Measurements from ENCODE around the gene RTP2.
"Not testable (repeated sequence)": the region's sequence is repeated elsewhere in the genome, so short reads cannot be mapped to it uniquely, and the experiment has no call there.

Gene RTP2

DNA sequence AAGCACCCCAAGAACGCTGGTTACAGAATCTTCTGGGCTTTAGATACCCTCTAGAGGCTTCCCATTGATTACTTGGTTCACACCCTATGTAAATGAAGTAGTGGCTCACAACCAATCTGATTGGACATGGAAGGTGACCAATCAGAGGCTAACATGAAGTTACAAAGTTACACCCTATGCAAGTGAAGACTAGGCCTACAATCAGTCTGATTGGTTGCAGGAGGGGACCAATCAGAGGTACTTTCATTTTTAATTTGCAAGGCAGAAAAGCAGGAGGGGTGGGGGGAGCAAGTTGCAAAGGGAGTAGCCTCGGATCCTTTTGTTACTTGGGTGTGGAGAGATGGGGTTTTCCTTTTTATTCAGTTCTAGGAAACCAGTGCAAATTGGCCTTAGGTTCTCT is 11.1 kb upstream of the RTP2 start:
- DNase-seq (ENCODE audit: low read depth) = no peak

GRCh38 chr3:187709155-187709554 is 6.8 kb upstream of the RTP2 start:
- DNase-seq (ENCODE audit: low read depth) = no peak

- DNase-seq (ENCODE audit: low read depth) = no peak
These were observed 6.3 kb upstream of the RTP2 start for GRCh38 chr3:187708696-187709095.

GRCh38 chr3:187706971-187707370 is 4.6 kb upstream of the RTP2 start:
- DNase-seq (ENCODE audit: low read depth) = no peak

DNA sequence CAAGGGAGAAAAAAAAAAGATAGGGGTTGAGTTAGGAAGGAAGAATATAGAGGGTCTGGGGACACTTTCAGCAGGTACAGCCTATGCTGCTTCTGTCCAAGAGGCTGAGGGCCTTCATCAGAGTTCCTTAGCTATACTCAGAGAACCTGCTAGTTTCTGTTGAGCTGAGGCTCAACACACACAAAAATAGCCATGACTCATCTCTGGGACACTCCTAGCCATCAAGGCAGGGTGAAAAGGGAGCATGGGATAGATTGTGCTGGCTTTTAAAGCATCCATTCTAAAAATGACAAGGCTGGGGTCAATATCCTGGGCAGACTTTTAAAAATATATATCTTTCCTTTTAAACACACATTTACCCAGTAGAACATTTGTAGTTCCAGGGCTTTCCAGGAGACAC is 2.8 kb upstream of the RTP2 start:
- no peak for DNase-seq (ENCODE audit: low read depth)

DNA sequence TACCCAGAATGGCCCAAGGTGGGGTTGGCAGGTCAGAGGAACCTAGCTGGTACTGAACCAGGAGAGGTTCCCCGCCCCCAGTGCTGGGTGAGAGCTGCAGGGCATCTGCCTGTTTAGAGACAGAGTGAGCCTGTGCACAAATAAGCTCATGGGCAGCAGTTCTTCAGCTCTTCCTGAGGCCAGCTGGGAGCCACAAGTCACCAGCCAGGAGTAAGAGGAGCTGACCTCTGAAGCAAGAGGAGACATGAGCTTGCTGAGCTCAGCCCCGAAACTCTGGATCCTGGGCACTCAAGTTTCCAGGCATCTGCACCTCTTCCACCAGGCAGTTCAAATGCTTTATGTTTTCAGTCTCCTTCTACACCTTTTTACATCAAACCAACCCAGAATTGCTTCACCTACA is 2.1 kb downstream of the RTP2 start:
- DNase-seq (ENCODE audit: low read depth) = no peak

- DNase-seq (ENCODE audit: low read depth) = no peak
These were observed 3.6 kb downstream of the RTP2 start for GRCh38 chr3:187698499-187699399.

DNA sequence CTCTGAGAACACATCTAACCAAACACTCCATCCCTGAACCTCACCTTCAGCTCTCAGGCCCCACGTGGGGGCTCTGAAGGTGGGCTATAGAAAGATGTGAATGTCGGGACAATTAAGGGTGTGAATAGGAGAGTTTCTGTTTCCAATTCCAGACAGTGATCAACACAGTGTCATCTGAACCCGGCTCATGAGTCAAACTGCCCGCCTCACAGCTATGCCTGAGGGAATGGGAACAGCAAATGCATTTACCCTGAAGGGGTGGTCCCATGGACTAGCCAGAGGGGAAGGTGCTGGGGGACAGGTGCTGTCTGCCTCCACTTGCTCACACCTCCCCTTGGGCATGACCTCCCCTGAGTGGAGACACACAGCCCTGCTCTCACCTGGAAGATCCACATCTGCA is 6.3 kb downstream of the RTP2 start:
- DNase-seq (ENCODE audit: low read depth) = no peak

- DNase-seq (ENCODE audit: low read depth) = no peak
These were observed 6.9 kb downstream of the RTP2 start for GRCh38 chr3:187695449-187695848.

GRCh38 chr3:187694801-187695200 is 7.6 kb downstream of the RTP2 start:
- DNase-seq (ENCODE audit: low read depth) = no peak

DNA sequence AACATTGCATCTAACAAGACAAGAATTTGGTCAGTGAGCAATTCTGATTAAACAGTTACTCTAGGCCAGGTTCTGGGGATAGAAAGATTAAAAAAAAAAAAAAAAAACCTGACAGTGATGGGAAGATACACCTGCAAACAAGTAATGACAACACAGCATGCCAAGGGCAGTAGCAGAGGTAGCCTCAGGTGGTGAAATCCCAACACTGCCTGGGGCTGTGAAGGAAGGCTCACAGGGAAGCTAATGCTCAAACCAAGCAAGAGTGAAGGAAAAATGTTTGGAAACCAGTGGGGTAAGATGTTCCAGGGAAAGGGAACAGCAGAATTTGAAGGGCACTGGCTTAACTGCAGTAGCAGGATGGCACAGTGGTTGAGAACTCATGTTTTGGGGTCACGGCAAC is 8.9 kb downstream of the RTP2 start:
- DNase-seq (ENCODE audit: low read depth) = no peak

- DNase-seq (ENCODE audit: low read depth) = no peak
These were observed 12.4 kb downstream of the RTP2 start for GRCh38 chr3:187689984-187690383.

GRCh38 chr3:187686621-187687273 is 15.6 kb downstream of the RTP2 start:
- no peak for DNase-seq (ENCODE audit: low read depth)

GRCh38 chr3:187685948-187686347 is 16.4 kb downstream of the RTP2 start:
- no peak for DNase-seq (ENCODE audit: low read depth)

GRCh38 chr3:187684880-187685279 is 17.5 kb downstream of the RTP2 start:
- DNase-seq (ENCODE audit: low read depth) = no peak

- no peak for DNase-seq (ENCODE audit: low read depth)
These were observed 17.9 kb downstream of the RTP2 start for GRCh38 chr3:187684444-187684843.

- DNase-seq (ENCODE audit: low read depth) = not testable (repeated sequence)
These were observed 20.6 kb downstream of the RTP2 start for GRCh38 chr3:187681756-187682155.

DNA sequence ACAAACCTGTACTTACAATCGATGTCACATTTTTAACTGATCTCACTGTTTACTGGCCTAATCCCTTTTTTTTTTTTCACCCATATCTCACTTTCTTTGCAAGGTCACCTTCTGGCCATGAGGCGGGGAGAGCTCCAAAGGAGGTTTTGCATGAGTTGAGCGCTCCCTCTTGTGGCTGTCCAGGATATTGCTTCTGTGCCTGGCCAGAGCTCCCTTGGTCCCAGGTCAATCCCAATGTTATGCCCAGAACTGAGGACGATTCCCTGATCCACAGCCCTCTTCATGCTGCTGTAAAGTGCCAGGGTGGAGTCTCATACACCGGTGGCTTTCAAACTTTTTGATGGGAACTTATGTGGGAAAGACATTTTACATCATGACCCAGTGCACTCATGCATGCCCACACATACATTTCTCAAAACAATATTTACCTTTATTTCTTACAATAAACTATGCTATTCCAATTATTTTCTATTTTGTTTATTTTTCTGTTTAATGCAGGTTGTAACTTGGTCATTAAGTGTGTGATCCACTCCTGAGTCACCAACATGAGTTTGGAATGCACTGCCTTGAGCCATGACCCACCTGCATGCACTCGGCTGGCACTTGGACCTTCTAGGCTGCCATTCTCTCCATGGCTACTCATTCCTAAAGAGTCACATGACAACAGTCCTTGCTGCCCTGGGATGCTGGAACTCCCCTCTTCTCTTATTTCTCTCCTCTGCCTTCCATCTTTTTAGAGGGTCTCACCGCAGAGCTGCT is 22.5 kb downstream of the RTP2 start:
- peak; percentile 48 for DNase-seq (ENCODE audit: low read depth)

- no peak for DNase-seq (ENCODE audit: low read depth)
These were observed 23.6 kb downstream of the RTP2 start for GRCh38 chr3:187678726-187679268.

- DNase-seq (ENCODE audit: low read depth) = no peak
These were observed 24.8 kb downstream of the RTP2 start for GRCh38 chr3:187677604-187678003.

- no peak for DNase-seq (ENCODE audit: low read depth)
These were observed 29.3 kb downstream of the RTP2 start for GRCh38 chr3:187673012-187673411.

GRCh38 chr3:187669675-187670504 is 32.5 kb downstream of the RTP2 start, which contains the start of gene SST:
TSS of gene SST (minus strand) at chr3:187670394. CDS start at chr3:187670291, 103 bp downstream.
- DNase-seq (ENCODE audit: low read depth) = no peak
